Peyer's patch (tissue), 4 donors: Measurements from ENCODE around the gene ELAVL4. TPM values are rescaled to one million over a fixed set of nuclear protein-coding genes. Genes with fewer than 3 reads are reported as not detected.

Source experiments
- DNase-seq, 3 donors: peaks; one replicate each; pipeline ENCODE4 v3.0.0-alpha.2; 2017 to 2019
- H3K27ac ChIP-seq, 4 donors: fragments of 200-600 bp; sonication (generic); one replicate each; pipeline ENCODE4 v1.5.1; 2016 to 2019
- H3K27me3 ChIP-seq, 2 donors: fragments of 200-600 bp; sonication (generic); one replicate each; pipeline ENCODE4 v1.5.1; 2019
- H3K36me3 ChIP-seq, 3 donors: fragments of 200-600 bp; sonication (generic); one replicate each; pipeline ENCODE4 v1.5.1; 2016 to 2019
- H3K4me1 ChIP-seq, 4 donors: fragments of 200-600 bp; sonication (generic); one replicate each; pipeline ENCODE4 v1.5.1; 2016 to 2019
- H3K4me3 ChIP-seq, 4 donors: fragments of 200-600 bp; sonication (generic); 1 replicate in 3 of 4; 2 replicates in 1 of 4; pipeline ENCODE4 v1.5.1; 2016 to 2019; ENCODE audit warnings: mild to moderate bottlenecking in 1 of 4
- H3K9me3 ChIP-seq, 4 donors: fragments of 200-600 bp; sonication (generic); one replicate each; pipeline ENCODE4 v1.5.1; 2016 to 2019; ENCODE audit warnings: mild to moderate bottlenecking in 1 of 4
- POLR2A ChIP-seq, 2 donors: fragments of 450-650 bp; IDR thresholded peaks; one replicate each; pipeline ENCODE4 v1.5.1; 2017; ENCODE audit warnings: antibody characterized with exemption in 2 of 2, mild to moderate bottlenecking in 2 of 2, moderate library complexity in 2 of 2
- total RNA-seq, 4 donors: library from RNA; depleted of rRNA; stranded (reverse); fragments of >200 nt; gene quantifications; one replicate each; pipeline ENCODE4 v1.1.0, GENCODE V29; 2016
- TF ChIP-seq, protein P1 (sequence below), 6 experiments: fragments of 450-650 bp in 4 of 6; fragments of 200-600 bp in 2 of 6; sonication (generic) in 1 of 6; IDR thresholded peaks; one replicate each; pipeline ENCODE4 v1.5.1; 2017 to 2019; ENCODE audit warnings: antibody characterized with exemption in 6 of 6, mild to moderate bottlenecking in 3 of 6, moderate library complexity in 1 of 6

ELAVL4 gene
- total RNA-seq, 4 donors from 2014 or later, result 0.18 to 5.5 (median 2.6) TPM

DNA sequence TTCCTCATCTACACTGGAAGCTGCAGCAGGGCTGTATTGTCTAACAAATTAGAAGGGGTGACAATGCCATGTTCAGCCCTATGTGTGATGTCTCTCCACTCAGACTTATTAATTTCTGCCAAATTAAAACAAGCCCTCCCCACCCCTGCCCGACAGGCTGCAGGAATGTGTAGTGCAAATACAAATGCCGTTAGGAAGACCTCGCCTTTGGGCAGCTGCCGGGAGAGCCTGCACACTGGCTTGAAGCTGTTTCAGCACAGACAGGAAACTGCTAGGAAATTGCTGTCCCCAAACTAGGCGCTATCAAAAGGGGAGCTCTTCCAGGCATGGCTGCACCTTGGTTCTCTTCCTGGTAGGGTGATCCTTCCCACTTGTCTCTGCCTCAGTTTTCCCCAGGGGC lies 135.2 kb downstream of the ELAVL4 start:
- DNase-seq, result no peak
- no peak for TF ChIP-seq POLR2A (IDR thresholded peaks at IDR 0.05)
- TF ChIP-seq, protein P1, sequence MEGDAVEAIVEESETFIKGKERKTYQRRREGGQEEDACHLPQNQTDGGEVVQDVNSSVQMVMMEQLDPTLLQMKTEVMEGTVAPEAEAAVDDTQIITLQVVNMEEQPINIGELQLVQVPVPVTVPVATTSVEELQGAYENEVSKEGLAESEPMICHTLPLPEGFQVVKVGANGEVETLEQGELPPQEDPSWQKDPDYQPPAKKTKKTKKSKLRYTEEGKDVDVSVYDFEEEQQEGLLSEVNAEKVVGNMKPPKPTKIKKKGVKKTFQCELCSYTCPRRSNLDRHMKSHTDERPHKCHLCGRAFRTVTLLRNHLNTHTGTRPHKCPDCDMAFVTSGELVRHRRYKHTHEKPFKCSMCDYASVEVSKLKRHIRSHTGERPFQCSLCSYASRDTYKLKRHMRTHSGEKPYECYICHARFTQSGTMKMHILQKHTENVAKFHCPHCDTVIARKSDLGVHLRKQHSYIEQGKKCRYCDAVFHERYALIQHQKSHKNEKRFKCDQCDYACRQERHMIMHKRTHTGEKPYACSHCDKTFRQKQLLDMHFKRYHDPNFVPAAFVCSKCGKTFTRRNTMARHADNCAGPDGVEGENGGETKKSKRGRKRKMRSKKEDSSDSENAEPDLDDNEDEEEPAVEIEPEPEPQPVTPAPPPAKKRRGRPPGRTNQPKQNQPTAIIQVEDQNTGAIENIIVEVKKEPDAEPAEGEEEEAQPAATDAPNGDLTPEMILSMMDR (IDR thresholded peaks at IDR 0.05), result no peak
- no peaks in the 10 kb centered on the region for H3K27me3 ChIP-seq
- H3K4me3 ChIP-seq, result no peak overlapping the region
- no peaks in the 10 kb centered on the region for H3K9me3 ChIP-seq
- no peaks in the 10 kb centered on the region for H3K36me3 ChIP-seq
- H3K4me1 ChIP-seq, result no peaks in the 10 kb centered on the region
- no peak overlapping the region for H3K27ac ChIP-seq

DNA sequence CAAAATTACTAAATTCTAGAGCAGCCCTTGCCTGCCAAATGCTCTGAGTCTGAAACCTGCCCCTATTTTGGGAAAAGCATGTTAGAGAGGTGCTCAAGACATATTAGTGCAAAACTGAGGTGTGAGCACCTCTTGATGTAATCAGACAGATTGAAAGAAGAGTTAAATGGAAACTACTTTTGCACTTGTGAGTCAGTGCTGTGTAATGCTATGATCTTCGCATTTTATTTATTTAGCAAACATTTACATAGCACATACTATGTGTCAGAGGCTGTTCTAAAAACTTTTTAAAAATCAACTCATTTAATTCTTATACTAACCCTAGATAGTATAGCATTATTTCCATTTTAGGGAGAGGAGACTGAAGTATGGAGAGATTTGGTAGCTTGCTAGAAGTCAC lies 138.1 kb downstream of the ELAVL4 start:
- Histone ChIP-seq H3K36me3 (no peaks in the 10 kb centered on the region), H3K9me3 (no peaks in the 10 kb centered on the region), H3K27me3 (no peaks in the 10 kb centered on the region), H3K27ac (no peak overlapping the region), H3K4me1 (no peaks in the 10 kb centered on the region), H3K4me3 (no peak overlapping the region)
- no peak for DNase-seq
- TF ChIP-seq POLR2A (IDR thresholded peaks at IDR 0.05), result no peak
- TF ChIP-seq, protein P1 (IDR thresholded peaks at IDR 0.05), result no peak

DNA sequence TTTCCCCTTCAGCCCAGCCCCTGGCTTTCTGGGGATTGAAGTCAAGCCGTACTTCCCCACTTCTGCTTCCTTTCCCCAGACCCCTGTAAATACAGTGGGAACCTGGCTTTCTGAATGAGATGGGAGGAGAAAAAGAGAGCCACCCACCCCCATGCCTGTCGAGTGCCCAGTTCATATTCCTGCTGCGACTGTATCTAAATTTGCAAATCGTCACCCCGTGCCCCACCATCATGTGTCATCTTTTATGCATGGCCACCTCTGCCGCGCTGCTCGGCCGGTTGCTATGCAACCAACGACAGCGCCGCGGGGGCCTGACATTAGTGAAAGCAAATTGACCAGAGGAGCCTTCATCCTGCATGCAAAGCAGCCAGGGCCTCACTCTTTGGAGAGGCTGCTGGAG lies 143.0 kb downstream of the ELAVL4 start:
- H3K4me1 ChIP-seq, result no peaks in the 10 kb centered on the region
- H3K27ac ChIP-seq, result no peak overlapping the region
- TF ChIP-seq, protein P1 (IDR thresholded peaks at IDR 0.05), result no peak
- no peak for TF ChIP-seq POLR2A (IDR thresholded peaks at IDR 0.05)
- DNase-seq, result no peak
- no peak overlapping the region for H3K4me3 ChIP-seq
- H3K36me3 ChIP-seq, result no peaks in the 10 kb centered on the region
- H3K9me3 ChIP-seq, result no peaks in the 10 kb centered on the region
- H3K27me3 ChIP-seq, result no peaks in the 10 kb centered on the region

DNA sequence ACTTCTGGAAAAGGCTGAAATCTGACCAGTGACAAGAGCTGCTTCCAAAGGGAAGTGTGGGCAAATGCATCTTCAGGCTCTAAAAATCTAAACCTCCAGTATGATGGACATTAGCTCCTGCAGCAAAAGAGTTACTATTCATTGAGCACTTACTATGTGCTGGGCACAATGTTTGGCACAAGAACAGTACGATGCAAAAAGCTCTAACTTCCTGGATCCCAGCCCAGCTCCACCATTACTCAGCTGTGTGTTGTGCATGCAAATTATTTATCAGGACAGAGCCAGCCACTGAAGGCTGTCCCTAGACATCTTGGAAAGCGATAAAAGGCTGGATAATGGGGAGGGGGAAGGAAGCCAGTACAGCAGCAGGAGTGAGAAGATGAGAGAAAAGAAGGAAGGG lies 143.5 kb downstream of the ELAVL4 start:
- no peaks in the 10 kb centered on the region for H3K36me3 ChIP-seq
- H3K27ac ChIP-seq, result no peak overlapping the region
- no peak for DNase-seq
- no peak for TF ChIP-seq POLR2A (IDR thresholded peaks at IDR 0.05)
- TF ChIP-seq, protein P1 (IDR thresholded peaks at IDR 0.05), result no peak
- H3K4me1 ChIP-seq, result no peaks in the 10 kb centered on the region
- no peaks in the 10 kb centered on the region for H3K27me3 ChIP-seq
- no peak overlapping the region for H3K4me3 ChIP-seq
- no peaks in the 10 kb centered on the region for H3K9me3 ChIP-seq

Other genes starting within 250 kb of the ELAVL4 start
- 1 to 10 TPM in 1 of 4 donors, not detected in 3; 2.5 TPM for gene AGBL4, start 85.0 kb upstream of the ELAVL4 start, total RNA-seq